ENCODE results near the gene MAP3K10. TPM values are rescaled to one million over a fixed set of nuclear protein-coding genes. Genes with fewer than 3 reads are reported as not detected.

MAP3K10 gene
- total and polyA plus RNA-seq, 2 of the 4 experiments (the other 2 are of a cell fraction) = 1.8 to 5.5 TPM

DNA sequence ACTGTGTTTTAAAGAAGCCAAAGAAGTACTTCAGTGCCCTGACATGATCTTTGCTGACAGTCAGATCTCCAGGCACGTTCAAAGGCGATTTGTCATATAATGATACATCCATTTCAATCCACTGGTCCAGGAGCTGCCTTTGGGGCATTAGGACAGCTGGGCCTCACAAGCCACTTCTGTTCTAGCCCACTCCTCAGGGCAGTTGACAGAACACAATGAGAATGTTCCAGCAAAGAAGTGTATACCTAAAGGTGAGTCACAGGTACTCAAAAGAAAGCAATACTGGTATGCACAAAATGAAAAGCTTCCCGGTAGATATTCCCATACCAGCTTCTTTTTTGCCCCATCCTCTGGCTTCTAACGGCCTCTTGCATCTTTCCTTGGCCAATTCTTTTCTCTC is 12.5 kb upstream of the MAP3K10 start:
- in situ Hi-C loops (cut with MboI; ENCODE audit: low sequenced_read_pairs) = no loop called here
- H3K36me3 ChIP-seq (ENCODE audit: control insufficient read depth, insufficient read depth, low read length) = no peaks in the 10 kb centered on the region
- WGBS, 2 experiments (ENCODE audit: extremely low coverage in 2 of 2, insufficient read length in 1 of 2) = 56% methylated on average over 3 of the region's 4 CpGs; no CpG with 5 or more reads in 1 of the 2 experiments
- TF ChIP-seq POLR2A (IDR thresholded peaks at IDR 0.05; ENCODE audit: low read depth, low read length) (no peak), CEBPB (IDR thresholded peaks at IDR 0.05; ENCODE audit: low read depth, low read length) (no peak), RAD21 (IDR thresholded peaks at IDR 0.05; ENCODE audit: low read length) (no peak), MXI1 (IDR thresholded peaks at IDR 0.05; ENCODE audit: borderline replicate concordance, low read depth, low read length) (no peak), CHD1 (IDR thresholded peaks at IDR 0.05; ENCODE audit: low read depth, low read length) (no peak), NFE2L2 (IDR thresholded peaks at IDR 0.05; ENCODE audit: low read depth, low read length) (no peak), MAZ (IDR thresholded peaks at IDR 0.05; ENCODE audit: borderline replicate concordance, low read depth, low read length) (no peak)
- no peak overlapping the region for H2BK120ac ChIP-seq (ENCODE audit: low read depth, low read length)
- H2BK20ac ChIP-seq (ENCODE audit: low read depth, low read length) = no peak overlapping the region
- H3K27me3 ChIP-seq (ENCODE audit: control insufficient read depth, insufficient read depth, low read length) = no peaks in the 10 kb centered on the region
- H3K56ac ChIP-seq (ENCODE audit: extremely low read depth, insufficient read depth, low read length) = no peak overlapping the region
- H2AK5ac ChIP-seq (ENCODE audit: low read depth, low read length) = no peak overlapping the region
- no peak overlapping the region for H3K18ac ChIP-seq (ENCODE audit: low read depth, low read length)
- no peaks in the 10 kb centered on the region for H3K9me1 ChIP-seq (ENCODE audit: insufficient read depth, low read length)
- no peak overlapping the region for H2BK15ac ChIP-seq (ENCODE audit: low read depth, low read length)
- no peak overlapping the region for H2AFZ ChIP-seq (replicated peaks; ENCODE audit: low read length, poor library complexity)
- intact Hi-C loops (cut with micrococcal nuclease) = no loop called here
- ATAC-seq (ENCODE audit: low read depth) (no peak), DNase-seq (no peak)
- H3K9me3 ChIP-seq (ENCODE audit: control insufficient read depth, insufficient read depth, low read length) = no peaks in the 10 kb centered on the region
- H3K9ac ChIP-seq (ENCODE audit: low read depth, low read length) = no peak overlapping the region
- BruUV-seq (replicated peaks) = no TSS peak
- H4K91ac ChIP-seq (ENCODE audit: insufficient read depth, low read depth, low read length) = no peak overlapping the region
- H2BK5ac ChIP-seq (ENCODE audit: low read depth, low read length, poor library complexity, severe bottlenecking) = no peak overlapping the region
- H3K4me2 ChIP-seq (ENCODE audit: low read depth, low read length) = no peak overlapping the region
- H3K4ac ChIP-seq (ENCODE audit: low read depth, low read length) = no peak overlapping the region
- H4K20me1 ChIP-seq (ENCODE audit: insufficient read depth, low read length) = no peaks in the 10 kb centered on the region
- no peaks in the 10 kb centered on the region for H3K4me1 ChIP-seq (ENCODE audit: control insufficient read depth, insufficient read depth, low read length)
- no peak overlapping the region for H4K8ac ChIP-seq (ENCODE audit: low read depth in 2 of 2, low read length in 2 of 2)
- H2AK9ac ChIP-seq (replicated peaks; ENCODE audit: low read depth, low read length, poor library complexity) = no peak overlapping the region
- H4K5ac ChIP-seq (ENCODE audit: low read depth, low read length) = no peak overlapping the region
- H3K23ac ChIP-seq (ENCODE audit: low read depth, low read length) = no peak overlapping the region
- dilution Hi-C loops (cut with HindIII; ENCODE audit: low sequenced_read_pairs, unreplicated experiment) = no loop called here
- POLR2A ChIA-PET (ENCODE audit: unreplicated experiment) = no interaction called here
- H3K27ac ChIP-seq (ENCODE audit: insufficient read depth, low read length) = no peak overlapping the region
- H3K14ac ChIP-seq (replicated peaks; ENCODE audit: low read depth, low read length) = no peak overlapping the region
- CTCF ChIA-PET = interaction anchor here (1.1 kb wide), 1 partner anchor 13 kb away, joined by 3 read pairs; no protein-coding TSS in a partner anchor
- no peaks in the 10 kb centered on the region for H3K79me1 ChIP-seq (ENCODE audit: low read depth in 1 of 2, low read length in 2 of 2)
- H3K4me3 ChIP-seq (ENCODE audit: insufficient read depth, low read depth, low read length) = no peak overlapping the region
